COLO668 (cell line): Measurements from ENCODE around the gene SFTPB.
"Not testable (repeated sequence)": the region's sequence is repeated elsewhere in the genome, so short reads cannot be mapped to it uniquely, and the experiment has no call there.

Experiments used
- DNase-seq: peaks from one replicate; lab custom pipeline; 2025; ENCODE audit not compliant: unreplicated experiment; lab: John Stamatoyannopoulos, UW

Gene SFTPB

GRCh38 chr2:85614757-85615156 is 53.2 kb downstream of the SFTPB start:
- not testable (repeated sequence) for DNase-seq

- DNase-seq: no peak
Measured at GRCh38 chr2:85613717-85614515, 54.1 kb downstream of the SFTPB start.

- DNase-seq: peak; percentile 93
Measured at GRCh38 chr2:85611705-85612587, 56.1 kb downstream of the SFTPB start, which contains the start of gene C2orf68. Gene C2orf68, minus strand, starts transcription at chr2:85612066. Its CDS starts 82 bp downstream, at chr2:85611984.

GRCh38 chr2:85611217-85611704 is 56.7 kb downstream of the SFTPB start:
- DNase-seq: no peak
